Measurements from ENCODE around the gene C1QTNF8. TPM values are rescaled to one million over a fixed set of nuclear protein-coding genes. Genes with fewer than 3 reads are reported as not detected.

Gene C1QTNF8
- total RNA-seq, 1 donor: not detected

- DNase-seq (ENCODE audit: low read depth in 2 of 3, low spot score in 2 of 3): no peak
Observed at GRCh38 chr16:1080801-1081733, 15.0 kb downstream of the C1QTNF8 start.

- DNase-seq (ENCODE audit: low read depth in 2 of 3, low spot score in 2 of 3): no peak
Observed at GRCh38 chr16:1079786-1080525, 16.1 kb downstream of the C1QTNF8 start.

GRCh38 chr16:1079341-1079740 lies 16.7 kb downstream of the C1QTNF8 start:
- DNase-seq (ENCODE audit: low read depth in 2 of 3, low spot score in 2 of 3): no peak

- DNase-seq (ENCODE audit: low read depth in 2 of 3, low spot score in 2 of 3): no peak
Observed at GRCh38 chr16:1078579-1079021, 17.4 kb downstream of the C1QTNF8 start.

GRCh38 chr16:1077877-1078578 lies 18.0 kb downstream of the C1QTNF8 start:
- no peak for DNase-seq (ENCODE audit: low read depth in 2 of 3, low spot score in 2 of 3)

GRCh38 chr16:1076801-1077576 lies 19.1 kb downstream of the C1QTNF8 start:
- no peak for DNase-seq (ENCODE audit: low read depth in 2 of 3, low spot score in 2 of 3)

GRCh38 chr16:1075546-1075945 lies 20.5 kb downstream of the C1QTNF8 start:
- DNase-seq (ENCODE audit: low read depth in 2 of 3, low spot score in 2 of 3): no peak

- DNase-seq (ENCODE audit: low read depth in 2 of 3, low spot score in 2 of 3): no peak
Observed at GRCh38 chr16:1074379-1074649, 21.7 kb downstream of the C1QTNF8 start.

- DNase-seq (ENCODE audit: low read depth in 2 of 3, low spot score in 2 of 3): no peak
Observed at GRCh38 chr16:1073566-1074378, 22.3 kb downstream of the C1QTNF8 start.

GRCh38 chr16:1073262-1073558 lies 22.8 kb downstream of the C1QTNF8 start:
- no peak for DNase-seq (ENCODE audit: low read depth in 2 of 3, low spot score in 2 of 3)

- no peak for DNase-seq (ENCODE audit: low read depth in 2 of 3, low spot score in 2 of 3)
Observed at GRCh38 chr16:1072526-1073261, 23.4 kb downstream of the C1QTNF8 start, which contains the start of gene SSTR5. SSTR5 (plus strand) TSS chr16:1072747; CDS start chr16:1078869, 6,122 bp downstream.

GRCh38 chr16:1071561-1072225 lies 24.4 kb downstream of the C1QTNF8 start:
- no peak for DNase-seq (ENCODE audit: low read depth in 2 of 3, low spot score in 2 of 3)

GRCh38 chr16:1070864-1071408 lies 25.1 kb downstream of the C1QTNF8 start:
- DNase-seq (ENCODE audit: low read depth in 2 of 3, low spot score in 2 of 3): no peak

- DNase-seq (ENCODE audit: low read depth in 2 of 3, low spot score in 2 of 3): no peak
Observed at GRCh38 chr16:1070084-1070863, 25.8 kb downstream of the C1QTNF8 start.

- no peak for DNase-seq (ENCODE audit: low read depth in 2 of 3, low spot score in 2 of 3)
Observed at GRCh38 chr16:1069154-1069553, 26.9 kb downstream of the C1QTNF8 start.

- no peak for DNase-seq (ENCODE audit: low read depth in 2 of 3, low spot score in 2 of 3)
Observed at GRCh38 chr16:1068451-1068850, 27.6 kb downstream of the C1QTNF8 start.

- no peak for DNase-seq (ENCODE audit: low read depth in 2 of 3, low spot score in 2 of 3)
Observed at GRCh38 chr16:1067629-1068028, 28.4 kb downstream of the C1QTNF8 start.
